Muscle layer of duodenum (tissue), 2 donors: ENCODE data around the gene PIGH.

Experiments used
- H3K27ac ChIP-seq: one replicate; pipeline ENCODE4 v1.7.0; 2013; ENCODE audit warnings: mild to moderate bottlenecking, low read length
- H3K27me3 ChIP-seq: one replicate; pipeline ENCODE4 v1.7.0; 2013; ENCODE audit warnings: low read depth, mild to moderate bottlenecking, control low read depth, low read length
- H3K36me3 ChIP-seq, 2 donors: one replicate each; pipeline ENCODE4 v1.7.0; 2013; ENCODE audit warnings: low read length in 2 of 2, control low read depth in 1 of 2, mild to moderate bottlenecking in 1 of 2; ENCODE audit not compliant: insufficient read depth in 2 of 2, control insufficient read depth in 1 of 2
- H3K4me1 ChIP-seq, 2 donors: one replicate each; pipeline ENCODE4 v1.7.0; 2013; ENCODE audit warnings: low read length in 2 of 2, mild to moderate bottlenecking in 2 of 2, control low read depth in 1 of 2, moderate library complexity in 1 of 2; ENCODE audit not compliant: insufficient read depth in 2 of 2, control insufficient read depth in 1 of 2
- H3K4me3 ChIP-seq, 2 donors: one replicate each; pipeline ENCODE4 v1.7.0; 2013; ENCODE audit warnings: low read length in 2 of 2, low read depth in 1 of 2, mild to moderate bottlenecking in 1 of 2
- H3K9me3 ChIP-seq, 2 donors: one replicate each; pipeline ENCODE4 v1.7.0; 2013; ENCODE audit warnings: low read length in 2 of 2, control low read depth in 1 of 2, mild to moderate bottlenecking in 1 of 2; ENCODE audit not compliant: control insufficient read depth in 1 of 2
- donor health status: healthy.

PIGH gene

GRCh38 chr14:67580336-67581171 is 19.5 kb downstream of the PIGH start:
- H3K36me3 ChIP-seq = peaks cover 11 to 17% of the 10 kb centered on the region in 2 donors
- no peak overlapping the region for H3K4me3 ChIP-seq
- H3K27ac ChIP-seq = no peak overlapping the region
- H3K4me1 ChIP-seq = no peaks in the 10 kb centered on the region
- H3K27me3 ChIP-seq = no peaks in the 10 kb centered on the region
- H3K9me3 ChIP-seq = no peaks in the 10 kb centered on the region

- no peaks in the 10 kb centered on the region for H3K9me3 ChIP-seq
- no peaks in the 10 kb centered on the region for H3K27me3 ChIP-seq
- H3K36me3 ChIP-seq = peaks cover 10 to 12% of the 10 kb centered on the region in 2 donors
- no peak overlapping the region for H3K27ac ChIP-seq
- no peak overlapping the region for H3K4me3 ChIP-seq
- no peaks in the 10 kb centered on the region for H3K4me1 ChIP-seq
Observed at GRCh38 chr14:67579636-67580035, 20.4 kb downstream of the PIGH start.

- no peak overlapping the region for H3K27ac ChIP-seq
- no peak overlapping the region for H3K4me3 ChIP-seq
- peaks cover 10 to 12% of the 10 kb centered on the region in 2 donors for H3K36me3 ChIP-seq
- H3K9me3 ChIP-seq = no peaks in the 10 kb centered on the region
- no peaks in the 10 kb centered on the region for H3K4me1 ChIP-seq
- H3K27me3 ChIP-seq = no peaks in the 10 kb centered on the region
Observed at GRCh38 chr14:67579040-67579439, 21.0 kb downstream of the PIGH start.

- Histone ChIP-seq H3K27ac (no peak overlapping the region), H3K4me1 (no peaks in the 10 kb centered on the region), H3K27me3 (no peaks in the 10 kb centered on the region), H3K9me3 (no peaks in the 10 kb centered on the region), H3K36me3 (peaks cover 10 to 12% of the 10 kb centered on the region in 2 donors), H3K4me3 (no peak overlapping the region)
Observed at GRCh38 chr14:67577909-67578749, 21.9 kb downstream of the PIGH start.

GRCh38 chr14:67577181-67577808 is 22.8 kb downstream of the PIGH start:
- peaks cover 10 to 12% of the 10 kb centered on the region in 2 donors for H3K36me3 ChIP-seq
- no peaks in the 10 kb centered on the region for H3K4me1 ChIP-seq
- no peak overlapping the region for H3K4me3 ChIP-seq
- no peaks in the 10 kb centered on the region for H3K27me3 ChIP-seq
- H3K27ac ChIP-seq = no peak overlapping the region
- no peaks in the 10 kb centered on the region for H3K9me3 ChIP-seq

- H3K9me3 ChIP-seq = no peaks in the 10 kb centered on the region
- no peaks in the 10 kb centered on the region for H3K27me3 ChIP-seq
- no peak overlapping the region for H3K4me3 ChIP-seq
- H3K4me1 ChIP-seq = no peaks in the 10 kb centered on the region
- peaks cover 4 to 8% of the 10 kb centered on the region in 2 donors for H3K36me3 ChIP-seq
- no peak overlapping the region for H3K27ac ChIP-seq
Observed at GRCh38 chr14:67576216-67576955, 23.7 kb downstream of the PIGH start.

- peaks cover 4 to 8% of the 10 kb centered on the region in 2 donors for H3K36me3 ChIP-seq
- no peaks in the 10 kb centered on the region for H3K4me1 ChIP-seq
- H3K4me3 ChIP-seq = no peak overlapping the region
Observed at GRCh38 chr14:67575684-67576083, 24.4 kb downstream of the PIGH start.

GRCh38 chr14:67574806-67575205 is 25.3 kb downstream of the PIGH start:
- Histone ChIP-seq H3K4me1 (no peaks in the 10 kb centered on the region), H3K27me3 (no peaks in the 10 kb centered on the region), H3K9me3 (no peaks in the 10 kb centered on the region), H3K4me3 (no peak overlapping the region), H3K36me3 (peaks cover 4% of the 10 kb centered on the region in 2 donors), H3K27ac (no peak overlapping the region)

More at GRCh38 chr14:67575684-67576083, 24.4 kb downstream of the PIGH start:
- Histone ChIP-seq H3K27me3 (no peaks in the 10 kb centered on the region), H3K9me3 (no peaks in the 10 kb centered on the region), H3K27ac (no peak overlapping the region)

- Histone ChIP-seq H3K9me3 (no peaks in the 10 kb centered on the region), H3K27me3 (no peaks in the 10 kb centered on the region), H3K4me3 (no peak overlapping the region), H3K4me1 (no peaks in the 10 kb centered on the region), H3K36me3 (peaks cover 0 to 4% of the 10 kb centered on the region in 2 donors), H3K27ac (no peak overlapping the region)
Observed at GRCh38 chr14:67574156-67574555, 25.9 kb downstream of the PIGH start.

GRCh38 chr14:67573228-67574010 is 26.6 kb downstream of the PIGH start:
- no peaks in the 10 kb centered on the region for H3K36me3 ChIP-seq
- no peaks in the 10 kb centered on the region for H3K4me1 ChIP-seq
- H3K9me3 ChIP-seq = no peaks in the 10 kb centered on the region
- H3K27me3 ChIP-seq = no peaks in the 10 kb centered on the region
- H3K27ac ChIP-seq = no peak overlapping the region
- no peak overlapping the region for H3K4me3 ChIP-seq
